RWPE1 (cell line): Measurements from ENCODE around the gene PLET1.
A peak's percentile ranks its signal among the peaks of the same experiment; 100 is the strongest.

Experiments
- CTCF ChIA-PET: fragments of 350-600 bp; sonication (Branson Sonifier 250); formaldehyde crosslinking; extraction: SDS; loops from one replicate; lab custom pipeline; 2021; lab: Yijun Ruan, JAX
- POLR2A ChIA-PET: fragments of 400-600 bp; formaldehyde crosslinking; extraction: SDS; loops from one replicate; lab custom pipeline; 2020; ENCODE audit warnings: antibody characterized with exemption; ENCODE audit not compliant: low non-redundant PET; lab: Yijun Ruan, JAX
- DNase-seq: peaks from one replicate; pipeline ENCODE4 v3.0.0; 2012; ENCODE audit warnings: low spot score
- H3K27ac ChIP-seq: fragments of 450-650 bp; 2 replicates; pipeline ENCODE4 v1.5.1; 2017
- CTCF ChIP-seq: fragments of 450-650 bp; conservative IDR thresholded peaks from 2 replicates; pipeline ENCODE4 v1.5.1; 2017; ENCODE audit warnings: low read depth, mild to moderate bottlenecking

The PLET1 gene

GRCh38 chr11:112228706-112229105 lies 32.0 kb downstream of the PLET1 start:
- CTCF ChIA-PET: interaction anchor here (1.2 to 1.6 kb wide), 2 partner anchors 51 to 52 kb away, joined by 3 to 18 read pairs; no protein-coding TSS in a partner anchor
- POLR2A ChIA-PET: no interaction called here

GRCh38 chr11:112227471-112227870 lies 33.2 kb downstream of the PLET1 start:
- no peak for TF ChIP-seq CTCF
- POLR2A ChIA-PET: no interaction called here
- H3K27ac ChIP-seq: peak overlapping the region; percentile 90
- CTCF ChIA-PET: interaction anchor here (1.2 kb wide), 1 partner anchor 53 kb away, joined by 3 read pairs; no protein-coding TSS in a partner anchor
- no peak for DNase-seq

More at GRCh38 chr11:112228706-112229105, 32.0 kb downstream of the PLET1 start:
- no peak for DNase-seq
- TF ChIP-seq CTCF: no peak
- no peak overlapping the region for H3K27ac ChIP-seq

GRCh38 chr11:112226831-112227401 lies 33.7 kb downstream of the PLET1 start:
- CTCF ChIA-PET: interaction anchor here (0.8 kb wide), 1 partner anchor 54 kb away, joined by 3 read pairs; no protein-coding TSS in a partner anchor
- peak overlapping the region; percentile 90 for H3K27ac ChIP-seq
- POLR2A ChIA-PET: no interaction called here
- peak; percentile 41 for DNase-seq
- TF ChIP-seq CTCF: no peak

DNA sequence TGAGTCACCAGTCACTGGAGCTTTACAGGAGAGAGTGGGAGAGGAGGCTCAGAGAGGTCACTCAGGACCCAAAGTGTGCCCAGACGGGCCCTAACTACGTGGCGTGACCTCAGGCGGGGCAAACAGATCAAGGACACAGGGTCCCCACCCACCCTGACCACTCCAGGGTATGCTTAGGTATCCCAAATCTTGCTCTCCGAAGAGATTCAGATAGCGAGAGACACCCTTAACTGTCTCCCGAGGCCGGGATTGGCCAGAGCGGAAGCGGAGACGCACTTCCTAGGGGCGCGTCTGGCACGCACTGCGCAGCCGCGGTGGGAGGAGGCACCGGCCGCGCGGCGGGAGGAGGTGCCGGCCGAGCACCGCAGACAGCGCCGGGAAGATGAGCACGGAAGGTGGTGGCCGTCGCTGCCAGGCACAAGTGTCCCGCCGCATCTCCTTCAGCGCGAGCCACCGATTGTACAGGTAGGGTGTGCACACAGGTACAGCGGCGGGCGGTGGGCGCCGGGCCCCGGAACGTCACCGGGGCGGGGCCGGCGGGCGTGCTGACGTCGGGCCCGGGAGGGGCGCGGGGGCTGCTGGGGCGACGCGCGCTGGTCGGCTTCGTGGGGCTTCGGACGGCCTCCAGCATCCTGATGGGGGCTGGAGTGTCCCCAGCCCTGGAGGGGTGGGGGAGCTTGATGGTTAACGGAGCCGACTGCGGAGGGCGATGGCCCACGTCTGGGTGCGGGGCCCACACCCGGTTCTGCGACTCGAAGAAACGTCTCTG lies 34.4 kb downstream of the PLET1 start, which contains the start of gene PTS:
PTS (plus strand) TSS at position 367 of the 769 bp plus-strand sequence; CDS start at position 383, 16 bp downstream.
- peak; percentile 96 for DNase-seq
- H3K27ac ChIP-seq: peak within 1 kb of the TSS; percentile 90
- TF ChIP-seq CTCF: no peak
- CTCF ChIA-PET: interaction anchor here (0.8 kb wide), 2 partner anchors 54 to 773 kb away, joined by 3 read pairs; no protein-coding TSS in a partner anchor
- POLR2A ChIA-PET: interaction anchor here (0.5 kb wide), 1 partner anchor 895 kb away, joined by 3 read pairs; no protein-coding TSS in a partner anchor

- CTCF ChIA-PET: interaction anchor here (0.8 kb wide), 1 partner anchor 774 kb away, joined by 3 read pairs; no protein-coding TSS in a partner anchor
- POLR2A ChIA-PET: interaction anchor here (0.5 kb wide), 1 partner anchor 895 kb away, joined by 3 read pairs; no protein-coding TSS in a partner anchor
- peak overlapping the region; percentile 90 for H3K27ac ChIP-seq
- TF ChIP-seq CTCF: no peak
- no peak for DNase-seq
These were observed 35.0 kb downstream of the PLET1 start for GRCh38 chr11:112225753-112226061.

DNA sequence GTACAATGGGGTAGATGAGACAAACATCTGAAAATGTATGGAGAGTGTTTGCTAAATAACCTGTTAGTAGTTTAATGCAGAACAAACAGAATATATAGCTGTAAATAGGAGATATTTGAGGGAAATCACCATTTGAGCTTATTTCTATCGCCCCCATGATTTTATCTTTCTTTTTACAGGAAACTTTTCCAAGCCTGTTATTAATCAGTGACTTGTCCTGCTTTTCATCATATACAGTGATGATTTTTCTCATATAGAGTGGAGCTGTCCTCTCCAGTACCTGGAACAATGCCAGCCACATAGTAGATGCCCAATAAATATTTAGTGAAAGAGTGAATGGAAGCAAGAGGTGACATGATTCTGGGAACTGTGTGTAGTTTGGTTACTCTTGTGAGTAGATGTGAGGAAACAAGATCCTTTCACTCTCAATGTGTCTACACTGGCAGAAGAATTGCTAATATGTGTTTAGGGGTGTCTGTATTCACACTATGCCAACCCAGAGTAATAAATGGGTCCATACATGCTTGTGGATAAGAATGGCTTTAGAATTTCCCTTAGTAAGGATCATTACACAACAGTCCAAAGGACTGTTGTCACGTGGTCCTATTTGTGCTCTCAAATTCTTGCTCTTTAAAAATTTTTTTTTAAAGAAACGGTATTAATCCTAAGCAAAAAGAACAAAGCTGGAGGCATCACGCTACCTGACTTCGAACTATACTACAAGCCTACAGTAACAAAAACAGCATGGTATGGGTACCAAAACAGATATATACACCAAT lies 36.7 kb downstream of the PLET1 start:
- no peak for TF ChIP-seq CTCF
- H3K27ac ChIP-seq: no peak overlapping the region
- no peak for DNase-seq
- ChIA-PET POLR2A (no interaction called here), CTCF (no interaction called here)
